H9 (cell line): ENCODE results near the gene KBTBD3. TPM values are rescaled to one million over a fixed set of nuclear protein-coding genes. Genes with fewer than 3 reads are reported as not detected.

Source experiments
- DNase-seq: peaks from one replicate; pipeline ENCODE4 v3.0.0-alpha.2; 2017
- H2AFZ ChIP-seq: one replicate; pipeline ENCODE4 v1.6.1; 2013; ENCODE audit warnings: mild to moderate bottlenecking, low read length, control low read depth, moderate library complexity
- H2AK5ac ChIP-seq: 2 replicates; pipeline ENCODE4 v1.6.1; 2013; ENCODE audit warnings: low read length, control low read depth, mixed read lengths; ENCODE audit not compliant: insufficient read length
- H2BK120ac ChIP-seq: one replicate; pipeline ENCODE4 v1.6.1; 2013; ENCODE audit warnings: low read depth, mild to moderate bottlenecking, low read length, control low read depth, inconsistent platforms; ENCODE audit not compliant: poor library complexity, severe bottlenecking
- H2BK12ac ChIP-seq: 2 replicates; pipeline ENCODE4 v1.6.1; 2013; ENCODE audit warnings: low read length, control low read depth, mixed read lengths, low read depth; ENCODE audit not compliant: insufficient read length
- H2BK15ac ChIP-seq: 2 replicates; pipeline ENCODE4 v1.6.1; 2013; ENCODE audit warnings: low read depth, low read length, control low read depth
- H2BK20ac ChIP-seq: one replicate; pipeline ENCODE4 v1.6.1; 2013; ENCODE audit warnings: low read depth, mild to moderate bottlenecking, low read length, control low read depth, inconsistent platforms; ENCODE audit not compliant: poor library complexity, severe bottlenecking
- H2BK5ac ChIP-seq: 2 replicates; pipeline ENCODE4 v1.6.1; 2013; ENCODE audit warnings: low read length, control low read depth, mixed read lengths; ENCODE audit not compliant: insufficient read length
- H3K14ac ChIP-seq: 2 replicates; pipeline ENCODE4 v1.6.1; 2013; ENCODE audit warnings: low read length, control low read depth; ENCODE audit not compliant: insufficient read depth
- H3K18ac ChIP-seq: 2 replicates; pipeline ENCODE4 v1.6.1; 2013; ENCODE audit warnings: low read depth, mild to moderate bottlenecking, mixed read lengths, low read length, control low read depth; ENCODE audit not compliant: insufficient read length
- H3K23ac ChIP-seq: 2 replicates; pipeline ENCODE4 v1.6.1; 2013; ENCODE audit warnings: low read length, control low read depth, mixed read lengths, low read depth; ENCODE audit not compliant: insufficient read length
- H3K23me2 ChIP-seq: 2 replicates; pipeline ENCODE4 v1.6.1; 2013; ENCODE audit warnings: low read depth, mild to moderate bottlenecking, mixed read lengths, low read length, control low read depth; ENCODE audit not compliant: insufficient read length, poor library complexity, severe bottlenecking
- H3K27ac ChIP-seq: 2 replicates; pipeline ENCODE4 v1.5.1; 2013; ENCODE audit warnings: low read length, control low read depth, mixed read lengths, low read depth; ENCODE audit not compliant: insufficient read length
- H3K27me3 ChIP-seq: 2 replicates; pipeline ENCODE4 v1.6.1; 2013; ENCODE audit warnings: low read length, control low read depth, inconsistent platforms; ENCODE audit not compliant: insufficient read depth
- H3K4ac ChIP-seq: 2 replicates; pipeline ENCODE4 v1.6.1; 2013; ENCODE audit warnings: low read depth, mild to moderate bottlenecking, control low read depth, inconsistent platforms, low read length, moderate library complexity
- H3K4me1 ChIP-seq: 2 replicates; pipeline ENCODE4 v1.6.1; 2013; ENCODE audit warnings: low read length, control low read depth, inconsistent platforms; ENCODE audit not compliant: insufficient read depth
- H3K4me2 ChIP-seq: 2 replicates; pipeline ENCODE4 v1.6.1; 2013; ENCODE audit warnings: low read length, control low read depth, mixed read lengths; ENCODE audit not compliant: insufficient read length, insufficient read depth
- H3K56ac ChIP-seq: 2 replicates; pipeline ENCODE4 v1.6.1; 2013; ENCODE audit warnings: low read depth, mild to moderate bottlenecking, mixed read lengths, low read length, control low read depth; ENCODE audit not compliant: insufficient read length
- H3K79me1 ChIP-seq: 2 replicates; pipeline ENCODE4 v1.6.1; 2013; ENCODE audit warnings: low read depth, mild to moderate bottlenecking, moderate library complexity, low read length, control low read depth, inconsistent platforms; ENCODE audit not compliant: insufficient read depth, poor library complexity, severe bottlenecking
- H3K79me2 ChIP-seq: 2 replicates; pipeline ENCODE4 v1.6.1; 2013; ENCODE audit warnings: low read length, control low read depth, inconsistent platforms; ENCODE audit not compliant: insufficient read depth
- H3K9ac ChIP-seq: 2 replicates; pipeline ENCODE4 v1.6.1; 2013; ENCODE audit warnings: low read length, control low read depth, mixed read lengths; ENCODE audit not compliant: insufficient read length; ENCODE audit errors: extremely low read depth
- H3K9me3 ChIP-seq: one replicate; pipeline ENCODE4 v1.6.1; 2013; ENCODE audit warnings: low read depth, low read length, inconsistent platforms; ENCODE audit not compliant: control insufficient read depth
- H3T11ph ChIP-seq: one replicate; pipeline ENCODE4 v1.6.1; 2013; ENCODE audit warnings: mild to moderate bottlenecking, low read length, control low read depth, inconsistent platforms
- H4K20me1 ChIP-seq: one replicate; pipeline ENCODE4 v1.6.1; 2013; ENCODE audit not compliant: control insufficient read depth, insufficient read length, insufficient read depth
- H4K5ac ChIP-seq: 2 replicates; pipeline ENCODE4 v1.6.1; 2013; ENCODE audit warnings: low read depth, mild to moderate bottlenecking, mixed read lengths, low read length, control low read depth; ENCODE audit not compliant: insufficient read length
- H4K8ac ChIP-seq: replicated peaks from 2 replicates; pipeline ENCODE4 v1.6.1; 2013; ENCODE audit warnings: low read length, control low read depth, mixed read lengths, low read depth; ENCODE audit not compliant: insufficient read length
- H4K91ac ChIP-seq: 2 replicates; pipeline ENCODE4 v1.6.1; 2013; ENCODE audit warnings: low read depth, mild to moderate bottlenecking, moderate library complexity, mixed read lengths, low read length, control low read depth; ENCODE audit not compliant: insufficient read length
- H3K27ac Mint-ChIP-seq, 3 experiments: 2 replicates in 2 of 3; 3 replicates in 1 of 3; pipeline ENCODE4 v1.8.0; 2020 to 2021; ENCODE audit warnings: mixed read lengths in 3 of 3, mild to moderate bottlenecking in 1 of 3, moderate library complexity in 1 of 3
- H3K27me3 Mint-ChIP-seq: 2 replicates; pipeline ENCODE4 v1.8.0; 2021; ENCODE audit warnings: low read depth, mild to moderate bottlenecking, moderate library complexity, mixed read lengths
- H3K36me3 Mint-ChIP-seq, 3 experiments: 2 replicates in 2 of 3; 3 replicates in 1 of 3; pipeline ENCODE4 v1.8.0; 2020 to 2021; ENCODE audit warnings: low read depth in 3 of 3, mixed read lengths in 3 of 3; ENCODE audit not compliant: insufficient read depth in 1 of 3
- H3K4me1 Mint-ChIP-seq, 2 experiments: 2 replicates each; pipeline ENCODE4 v1.8.0; 2020; ENCODE audit warnings: mixed read lengths in 2 of 2
- H3K4me3 Mint-ChIP-seq, 2 experiments: 2 replicates in 1 of 2; 3 replicates in 1 of 2; pipeline ENCODE4 v1.8.0; 2020 to 2021; ENCODE audit warnings: mild to moderate bottlenecking in 2 of 2, mixed read lengths in 2 of 2, moderate library complexity in 1 of 2
- H3K9me3 Mint-ChIP-seq, 2 experiments: 2 replicates in 1 of 2; 3 replicates in 1 of 2; pipeline ENCODE4 v1.8.0; 2020; ENCODE audit warnings: mild to moderate bottlenecking in 2 of 2, mixed read lengths in 2 of 2, moderate library complexity in 1 of 2
- CTCF ChIP-seq: fragments of 200-600 bp; sonication (generic); conservative IDR thresholded peaks from 3 replicates; pipeline ENCODE4 v1.8.0; 2021; ENCODE audit warnings: antibody characterized with exemption, mild to moderate bottlenecking
- WGBS: extraction: QIAGEN DNeasy Blood & Tissue Kit; methylation state at CpG from one replicate; pipeline ENCODE4 v1.1.7; 2013; ENCODE audit warnings: missing lambda C conversion rate, low lambda C conversion rate, mixed read lengths; ENCODE audit not compliant: insufficient read length; ENCODE audit errors: extremely low coverage; 5-methylcytosine and 5-hydroxymethylcytosine counted together
- total RNA-seq: library from RNA; stranded (reverse); gene quantifications from 2 replicates; pipeline ENCODE4 v1.2.1, GENCODE V29; 2021

The KBTBD3 gene
- total RNA-seq, 1 experiment from 2014 or later = 2.4 TPM

- DNase-seq = no peak
- Histone ChIP-seq H3K27me3 (no peaks in the 10 kb centered on the region), H3T11ph (no peak overlapping the region), H3K18ac (no peak overlapping the region), H2BK12ac (no peak overlapping the region), H2BK20ac (no peak overlapping the region), H4K20me1 (no peaks in the 10 kb centered on the region), H3K79me2 (no peaks in the 10 kb centered on the region), H2BK120ac (no peak overlapping the region), H3K4ac (no peak overlapping the region), H2BK5ac (no peak overlapping the region), H4K5ac (no peak overlapping the region), H2AK5ac (no peak overlapping the region), H3K27ac (no peak overlapping the region), H3K4me2 (no peak overlapping the region), H3K4me1 (no peaks in the 10 kb centered on the region), H2BK15ac (no peak overlapping the region), H3K9ac (no peak overlapping the region), H3K23ac (no peak overlapping the region), H4K8ac (no peak overlapping the region), H3K9me3 (no peaks in the 10 kb centered on the region), H2AFZ (no peak overlapping the region), H3K79me1 (no peaks in the 10 kb centered on the region), H3K23me2 (no peaks in the 10 kb centered on the region), H3K56ac (no peak overlapping the region), H4K91ac (no peak overlapping the region), H3K14ac (no peak overlapping the region)
- Mint-ChIP-seq H3K9me3 (peaks cover 2 to 3% of the 10 kb centered on the region in 2 experiments; a peak in 3 of 5 replicates), H3K4me3 (no peak overlapping the region), H3K4me1 (peaks cover 3 to 6% of the 10 kb centered on the region in 2 experiments; a peak in 3 of 4 replicates), H3K27me3 (no peaks in the 10 kb centered on the region), H3K36me3 (no peaks in the 10 kb centered on the region; a peak in 1 of 7 replicates), H3K27ac (no peak overlapping the region)
- no peak for TF ChIP-seq CTCF
- no CpG with 5 or more reads among the region's 4 CpGs for WGBS
These were observed 46.5 kb downstream of the KBTBD3 start for GRCh38 chr11:106030609-106031008.
